GM18520 (cell line): ENCODE measurements around the gene FGR.

Experiments used
- ATAC-seq: cut with Tn5 transposase; IDR thresholded peaks from one replicate; pipeline ENCODE4 v1.9.1; 2021; ENCODE audit not compliant: unreplicated experiment

FGR gene

GRCh38 chr1:27589841-27590426 lies 45.1 kb downstream of the FGR start:
- no peak for ATAC-seq

DNA sequence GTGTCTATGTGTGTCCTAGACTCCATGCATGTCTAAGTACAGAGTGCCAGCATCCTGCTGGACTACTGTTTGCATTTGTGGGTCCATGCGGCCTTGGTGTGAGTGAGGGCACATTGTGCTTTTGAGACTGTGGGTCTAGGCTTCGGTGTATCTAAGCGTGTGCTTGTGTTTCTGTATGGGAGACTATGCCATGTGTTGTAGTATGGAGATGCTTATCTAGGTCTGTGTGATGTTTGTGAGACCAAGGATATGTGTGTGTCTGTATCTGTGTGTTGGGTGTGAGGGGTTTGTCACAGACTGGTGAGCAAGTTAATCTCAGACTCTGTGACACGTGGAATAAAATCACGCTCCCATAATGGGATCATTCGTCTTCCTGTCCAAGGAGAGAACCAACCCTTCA lies 45.5 kb downstream of the FGR start:
- ATAC-seq: no peak

GRCh38 chr1:27588256-27589232 lies 46.4 kb downstream of the FGR start:
- ATAC-seq: no peak

DNA sequence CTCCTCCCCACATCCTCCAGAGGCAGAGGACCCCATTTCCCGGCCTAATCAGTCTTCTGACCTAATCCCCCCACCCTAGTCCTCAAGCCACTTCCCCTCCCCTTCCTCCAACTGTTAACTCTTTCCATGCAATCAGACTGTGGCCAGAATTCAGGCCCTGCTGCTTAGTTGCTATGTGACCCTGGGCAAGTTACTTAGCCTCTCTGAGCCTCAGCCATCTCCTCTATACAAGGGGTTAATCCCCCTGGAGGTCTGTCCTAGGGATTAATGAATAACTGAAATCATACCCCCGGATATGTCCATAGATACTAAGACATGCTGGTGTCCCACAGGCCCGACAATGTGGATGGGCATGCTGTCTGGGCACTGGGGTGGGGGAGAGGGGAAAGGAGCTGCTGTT lies 49.3 kb downstream of the FGR start:
- no peak for ATAC-seq

DNA sequence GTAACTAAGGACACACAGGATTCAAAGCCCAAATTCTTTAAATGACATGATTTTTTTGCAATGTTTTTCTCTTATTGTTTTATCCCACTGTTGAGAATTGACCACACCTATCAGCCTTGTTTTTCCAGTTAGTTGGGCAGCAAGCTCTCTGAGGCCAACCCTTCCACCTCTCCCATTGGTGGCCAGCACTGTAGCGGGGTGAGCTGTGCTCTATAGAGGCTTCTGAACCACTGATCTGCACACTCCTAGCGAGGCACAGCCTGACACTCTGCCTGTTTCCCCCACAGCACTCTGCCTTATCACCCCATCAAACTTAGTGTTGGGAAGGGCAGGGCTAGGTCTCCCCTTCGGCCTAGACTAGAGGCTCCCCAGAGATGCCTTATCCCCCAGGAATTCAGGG lies 50.5 kb downstream of the FGR start:
- no peak for ATAC-seq

DNA sequence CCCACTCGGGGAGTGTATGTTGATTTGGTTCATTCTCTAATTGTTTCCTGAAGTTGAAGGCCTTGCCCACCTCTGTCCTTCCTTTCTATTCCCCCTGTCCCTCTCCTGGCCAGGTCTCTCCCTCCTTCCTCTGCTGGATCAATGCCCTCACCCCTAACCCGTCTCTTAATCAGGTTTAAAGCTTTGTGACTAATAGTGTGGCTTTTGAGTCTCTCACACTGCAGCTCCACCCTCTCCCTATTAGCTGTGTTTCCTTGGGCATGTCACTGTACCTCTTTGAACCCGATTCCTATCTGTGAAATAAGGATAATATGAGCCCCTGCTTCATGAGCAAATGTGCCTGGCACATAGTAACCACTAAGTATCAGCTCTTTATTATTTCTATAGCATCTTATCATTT lies 51.5 kb downstream of the FGR start:
- no peak for ATAC-seq

- ATAC-seq: no peak
Observed at GRCh38 chr1:27581823-27582243, 53.2 kb downstream of the FGR start.

DNA sequence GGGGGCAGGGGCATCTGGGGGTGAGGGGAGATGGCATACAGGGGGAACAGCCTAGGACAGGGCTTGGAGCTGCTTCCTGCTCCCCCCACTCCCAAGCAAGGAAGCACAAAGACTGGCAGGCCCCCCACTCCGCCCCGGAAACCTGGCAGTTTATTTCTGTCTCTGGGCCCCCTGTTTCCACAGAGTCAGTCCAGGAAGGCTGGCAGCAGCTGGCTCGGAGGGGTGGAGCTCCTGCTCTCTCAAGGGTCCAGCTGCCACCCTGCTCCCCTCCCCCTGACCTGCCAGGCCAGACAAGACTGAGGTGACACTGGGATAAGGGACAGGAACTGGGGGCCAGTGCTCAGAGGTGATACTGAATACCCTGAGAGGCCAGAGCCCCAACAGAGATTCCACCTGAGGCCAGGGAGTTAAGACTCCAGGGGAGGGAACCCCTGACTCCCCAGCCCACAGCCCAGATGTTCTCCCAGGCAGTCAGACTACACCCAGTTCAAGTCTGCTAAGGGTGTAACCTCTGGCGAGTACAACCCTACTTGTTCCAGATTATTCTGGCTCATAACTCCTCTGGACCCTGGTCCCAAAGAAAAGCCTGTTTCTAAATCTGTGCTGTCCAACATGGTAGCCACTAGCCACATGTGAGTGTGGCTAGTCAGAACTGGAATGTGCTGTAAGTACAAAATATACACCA lies 57.3 kb downstream of the FGR start:
- no peak for ATAC-seq

DNA sequence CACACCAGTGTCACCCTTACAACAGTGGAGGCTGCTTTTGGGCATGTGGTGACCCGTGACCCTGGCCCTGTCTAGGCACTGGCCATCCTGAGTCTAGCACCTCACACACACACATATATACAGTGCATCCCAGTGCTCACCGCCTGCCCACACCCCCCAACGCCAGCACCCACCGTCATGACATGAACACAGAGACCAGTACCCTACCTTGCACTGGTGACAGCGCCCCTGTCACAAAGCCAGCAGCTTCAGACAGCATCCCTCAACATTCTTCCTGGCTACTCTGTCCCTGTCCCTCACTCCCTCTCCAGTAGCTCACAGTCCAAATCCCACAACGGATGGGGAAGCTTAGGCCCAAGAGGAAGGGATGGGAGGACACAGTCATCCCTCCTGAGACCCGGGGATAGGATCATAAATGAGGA lies 58.2 kb downstream of the FGR start:
- no peak for ATAC-seq

DNA sequence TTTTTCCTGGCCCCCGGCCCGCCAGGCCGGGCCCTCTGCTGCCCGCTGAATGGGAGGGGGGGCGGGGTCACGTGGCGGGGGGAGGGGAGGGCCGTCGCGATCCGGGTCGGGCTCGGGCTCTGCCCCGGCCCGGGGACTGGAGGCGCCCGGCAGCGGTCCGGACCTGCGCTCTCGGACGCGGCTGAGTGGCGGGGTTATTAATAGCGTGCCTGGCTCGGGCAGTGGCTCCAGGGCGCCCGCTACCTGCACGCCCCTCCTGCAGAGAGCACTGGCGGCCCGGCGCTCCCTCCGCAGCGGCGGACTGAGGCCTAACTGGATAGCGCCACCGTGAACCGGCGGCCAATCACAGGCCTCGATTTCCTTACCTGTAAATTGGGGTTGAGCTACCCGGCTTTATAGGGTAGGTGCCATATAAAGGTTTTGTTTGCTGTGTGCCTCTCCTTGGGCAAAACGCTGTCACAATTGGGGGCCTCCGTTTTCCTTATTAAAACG lies 59.1 kb downstream of the FGR start:
- ATAC-seq: no peak

- no peak for ATAC-seq
Observed at GRCh38 chr1:27574871-27575831, 59.8 kb downstream of the FGR start.

DNA sequence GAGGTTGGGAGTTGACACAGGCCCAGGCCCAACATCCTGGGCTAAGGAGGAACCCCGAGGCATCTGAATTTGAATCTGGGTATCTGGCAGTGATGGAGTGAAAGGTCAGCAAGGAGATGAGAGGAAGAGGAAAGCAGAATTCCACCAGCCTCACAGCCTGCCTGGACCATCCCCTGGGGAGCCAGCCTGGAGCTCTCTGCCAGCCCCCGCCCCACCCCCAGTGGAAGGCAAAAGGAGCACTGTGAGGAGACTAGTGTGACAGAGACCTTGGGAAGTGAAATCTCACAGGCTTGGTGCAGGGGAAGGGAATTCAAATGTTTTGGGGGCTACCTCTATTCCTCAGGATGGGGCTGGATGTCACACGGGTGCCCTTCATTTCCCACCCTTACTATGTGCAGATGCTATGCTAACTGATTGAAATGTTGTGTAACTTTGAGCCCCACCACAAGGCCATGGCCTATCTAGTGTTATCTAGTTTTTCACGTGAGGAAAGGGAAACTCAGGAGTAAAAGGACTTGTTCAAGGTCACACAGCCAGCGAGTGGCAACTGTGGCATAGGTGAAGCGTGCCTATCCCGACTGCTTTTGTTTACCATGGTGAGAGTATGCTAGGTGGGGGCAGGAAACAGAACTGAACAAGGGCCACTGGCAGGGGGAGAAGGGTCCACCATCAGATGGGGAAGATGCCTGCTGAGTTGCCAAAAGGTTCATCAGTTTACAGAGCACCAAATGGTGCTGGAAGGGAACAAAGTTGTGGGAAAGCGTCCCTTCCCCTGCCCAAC lies 60.8 kb downstream of the FGR start:
- ATAC-seq: no peak

GRCh38 chr1:27572679-27573426 lies 62.1 kb downstream of the FGR start:
- no peak for ATAC-seq

DNA sequence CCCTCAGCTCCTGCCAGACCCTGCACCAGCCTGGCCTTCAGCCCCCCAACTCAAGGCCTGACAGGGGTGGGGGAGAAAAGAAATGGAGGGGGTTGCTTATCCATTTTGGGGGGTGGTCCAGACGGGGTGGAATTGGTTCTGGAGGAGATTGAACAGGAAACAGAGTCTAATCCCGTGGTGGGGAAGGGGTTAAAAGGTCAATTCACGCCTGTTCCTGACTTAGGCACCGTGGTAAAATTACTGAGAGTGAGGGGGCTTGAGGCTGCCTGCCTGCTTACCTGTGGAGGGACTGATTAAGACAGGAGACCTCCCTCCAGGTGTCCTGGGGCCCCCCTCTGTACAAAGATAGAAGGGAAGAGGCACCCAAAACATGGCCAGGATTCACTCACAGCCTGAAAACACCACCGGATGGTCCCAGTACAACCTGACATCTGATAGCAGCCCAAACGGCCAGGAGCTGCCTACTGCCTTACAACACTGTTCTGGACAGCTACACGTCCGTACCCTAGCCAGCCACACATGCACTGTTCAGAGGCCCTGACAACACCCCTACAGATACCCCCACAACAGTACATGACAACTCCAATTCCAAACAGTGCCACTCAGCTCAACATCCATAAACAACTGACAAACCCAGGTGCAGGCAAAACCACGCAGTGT lies 62.8 kb downstream of the FGR start:
- ATAC-seq: no peak

GRCh38 chr1:27571439-27572018 lies 63.5 kb downstream of the FGR start:
- ATAC-seq: no peak

DNA sequence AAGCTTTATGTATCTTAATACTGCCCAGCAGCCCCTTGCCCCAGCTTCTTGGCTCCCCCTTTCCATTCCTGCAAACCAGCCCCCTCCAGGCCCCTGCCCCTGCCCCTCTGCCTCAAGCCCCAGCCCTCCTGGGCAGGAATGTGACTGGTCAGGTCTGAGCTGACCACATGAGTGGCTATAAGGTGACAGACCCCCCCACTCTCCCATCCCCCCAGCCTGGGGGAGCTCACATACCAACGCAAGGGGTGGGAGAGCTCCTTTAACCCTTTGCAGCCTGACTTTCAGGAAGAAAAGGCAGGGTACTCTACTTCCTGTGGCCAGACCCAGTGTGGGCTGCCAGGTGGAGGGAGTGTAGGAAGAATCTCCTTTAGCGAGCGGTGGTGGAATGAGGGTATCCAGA lies 64.2 kb downstream of the FGR start:
- ATAC-seq: no peak

GRCh38 chr1:27570356-27570755 lies 64.6 kb downstream of the FGR start:
- no peak for ATAC-seq
